HepG2 (cell line): ENCODE data around the gene ESPNL. TPM values are rescaled to one million over a fixed set of nuclear protein-coding genes. Genes with fewer than 3 reads are reported as not detected.

Source experiments
- CEBPB ChIP-seq: IDR thresholded peaks from 2 replicates; pipeline ENCODE4 v1.6.1; 2011; ENCODE audit warnings: low read depth, low read length, improper control_type of control experiment, borderline replicate concordance
- GLI4 ChIP-seq: sonication (generic); formaldehyde crosslinking; IDR thresholded peaks from 2 replicates; pipeline ENCODE4 v1.5.1; 2020; ENCODE audit warnings: missing genetic modification reagents, mild to moderate bottlenecking, moderate library complexity, borderline replicate concordance
- HOXA5 ChIP-seq: sonication (generic); formaldehyde crosslinking; IDR thresholded peaks from 2 replicates; pipeline ENCODE4 v1.4.0; 2020; ENCODE audit warnings: missing genetic modification reagents
- KLF13 ChIP-seq: sonication (generic); formaldehyde crosslinking; IDR thresholded peaks from 2 replicates; pipeline ENCODE4 v1.4.0; 2020; ENCODE audit warnings: mild to moderate bottlenecking, missing genetic modification reagents
- NBN ChIP-seq: fragments of 450-650 bp; conservative IDR thresholded peaks from 2 replicates; pipeline ENCODE4 v1.6.1; 2017
- TBX3 ChIP-seq: fragments of 450-650 bp; IDR thresholded peaks from 2 replicates; pipeline ENCODE4 v1.6.1; 2017; ENCODE audit warnings: antibody characterized with exemption, mild to moderate bottlenecking, inconsistent platforms, borderline replicate concordance
- ZBTB38 ChIP-seq: sonication (generic); formaldehyde crosslinking; IDR thresholded peaks from 2 replicates; pipeline ENCODE4 v1.5.1; 2020; ENCODE audit warnings: mild to moderate bottlenecking, missing genetic modification reagents
- ZKSCAN5 ChIP-seq: sonication (generic); formaldehyde crosslinking; IDR thresholded peaks from 2 replicates; pipeline ENCODE4 v1.5.1; 2020; ENCODE audit warnings: mild to moderate bottlenecking, missing genetic modification reagents
- ZNF230 ChIP-seq: sonication (generic); formaldehyde crosslinking; IDR thresholded peaks from 2 replicates; pipeline ENCODE4 v1.4.0; 2020; ENCODE audit warnings: mild to moderate bottlenecking, missing genetic modification reagents
- ZNF281 ChIP-seq: sonication (generic); formaldehyde crosslinking; IDR thresholded peaks from 2 replicates; pipeline ENCODE4 v1.4.0; 2020; ENCODE audit warnings: missing genetic modification reagents, borderline replicate concordance
- ZNF441 ChIP-seq: sonication (generic); formaldehyde crosslinking; IDR thresholded peaks from 2 replicates; pipeline ENCODE4 v1.7.0; 2021; ENCODE audit warnings: missing genetic modification reagents, borderline replicate concordance
- ZNF563 ChIP-seq: sonication (generic); formaldehyde crosslinking; IDR thresholded peaks from 2 replicates; pipeline ENCODE4 v1.8.0; 2022; ENCODE audit warnings: mild to moderate bottlenecking, moderate library complexity, missing genetic modification reagents
- ZNF567 ChIP-seq: sonication (generic); formaldehyde crosslinking; IDR thresholded peaks from 2 replicates; pipeline ENCODE4 v1.8.1; 2023; ENCODE audit warnings: mild to moderate bottlenecking, missing genetic modification reagents, borderline replicate concordance
- ZNF607 ChIP-seq: sonication (generic); formaldehyde crosslinking; IDR thresholded peaks from 2 replicates; pipeline ENCODE4 v1.5.1; 2020; ENCODE audit warnings: missing genetic modification reagents, mild to moderate bottlenecking, borderline replicate concordance
- ZNF609 ChIP-seq: sonication (generic); formaldehyde crosslinking; IDR thresholded peaks from 2 replicates; pipeline ENCODE4 v1.4.0; 2020; ENCODE audit warnings: mild to moderate bottlenecking, missing genetic modification reagents, borderline replicate concordance
- ZSCAN30 ChIP-seq: sonication (generic); formaldehyde crosslinking; IDR thresholded peaks from 2 replicates; pipeline ENCODE4 v1.5.0; 2020; ENCODE audit warnings: mild to moderate bottlenecking, missing genetic modification reagents
- polyA plus RNA-seq, 8 experiments: library from polyadenylated mRNA; depleted of rRNA in 3 of 8; stranded (reverse) in 7 of 8; unstranded in 1 of 8; fragments of >200 nt; fragmentation: Illumina TruSeq in 4 of 8; extraction: Trizol in 4 of 8; gene quantifications; 2 replicates each; pipeline versions ENCODE4 v1.2.1 to v1.2.3, GENCODE V29; 2011 to 2016; ENCODE audit warnings: low read depth in 4 of 8, missing spikeins in 1 of 8, mixed read lengths in 1 of 8; ENCODE audit not compliant: insufficient read depth in 1 of 8
- total RNA-seq, 5 experiments: library from RNA; depleted of rRNA; stranded (reverse); fragments of >200 nt; fragmentation: Illumina TruSeq; extraction: Trizol; gene quantifications; 2 replicates each; pipeline ENCODE4 v1.2.3, GENCODE V29; 2016; ENCODE audit warnings: low read depth in 1 of 5
- TF ChIP-seq, protein P1 (sequence below): sonication (generic); formaldehyde crosslinking; IDR thresholded peaks from 2 replicates; pipeline ENCODE4 v1.8.1; 2022; ENCODE audit warnings: low read depth, mild to moderate bottlenecking, missing genetic modification reagents

ESPNL gene
- total and polyA plus RNA-seq, 2 of the 13 experiments (the other 11 are each of a cell fraction or from before 2014, with no cell fraction given): 0.45 to 0.80 TPM

DNA sequence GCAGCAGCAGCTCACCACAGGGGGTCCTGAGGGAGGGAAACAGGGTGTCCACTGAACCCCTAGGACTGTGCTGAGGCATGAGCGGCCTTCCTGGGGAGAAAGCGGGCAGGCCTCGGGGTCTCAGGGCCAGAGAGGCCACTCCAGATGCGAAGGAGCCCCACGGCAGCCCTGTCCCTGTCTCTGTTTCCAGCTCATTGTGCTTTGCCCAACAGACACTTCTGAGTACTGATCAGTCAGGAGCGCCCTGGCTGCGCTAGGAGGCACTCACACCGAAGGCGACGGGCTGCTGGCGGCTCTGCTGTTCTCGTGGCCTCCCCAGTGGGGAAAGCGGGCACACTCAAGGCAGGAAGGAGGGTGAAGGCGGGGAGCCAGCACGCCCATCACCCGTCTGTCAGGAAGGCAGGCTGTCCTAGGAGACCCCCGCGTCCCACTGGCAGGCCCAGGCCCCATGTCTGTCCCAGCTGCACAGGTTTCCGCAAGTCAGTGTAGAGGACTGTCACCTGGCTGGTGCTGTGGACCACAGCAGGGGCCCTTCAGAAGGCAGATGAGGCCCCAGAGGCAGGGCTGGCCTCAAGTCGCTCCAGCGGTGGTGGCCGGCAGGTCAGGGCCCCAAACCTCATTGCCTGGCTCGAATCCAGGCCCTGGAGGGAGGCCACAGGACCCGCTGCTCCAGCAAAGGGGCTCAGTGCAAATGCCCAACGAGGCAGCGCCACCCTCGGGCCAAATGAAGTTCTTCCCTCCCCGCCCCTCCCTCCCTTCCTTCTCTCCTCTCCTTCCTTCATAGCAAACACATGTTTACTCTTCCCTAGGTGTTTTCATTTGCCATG lies 6.8 kb downstream of the ESPNL start (continued):
- TF ChIP-seq ZNF281 (CRISPR knock-in tag) (no peak), CEBPB (no peak), HOXA5 (no peak; the same call in 1 of the 2 replicates), ZBTB38 (CRISPR knock-in tag) (peak; percentile 97), ZNF607 (CRISPR knock-in tag) (no peak), ZSCAN30 (CRISPR knock-in tag) (no peak), ZNF230 (CRISPR knock-in tag) (no peak), ZNF609 (0 out of 2 replicates have a peak, but pooled peaks have one; percentile 8), NBN (no peak), KLF13 (CRISPR knock-in tag) (0 out of 2 replicates have a peak, but pooled peaks have one; percentile 40), TBX3 (no peak), GLI4 (CRISPR knock-in tag) (no peak), ZNF563 (CRISPR knock-in tag) (0 out of 2 replicates have a peak, but pooled peaks have one; percentile 52), ZNF441 (CRISPR knock-in tag) (no peak), ZNF567 (CRISPR knock-in tag) (no peak), ZKSCAN5 (no peak)
- TF ChIP-seq, protein P1, sequence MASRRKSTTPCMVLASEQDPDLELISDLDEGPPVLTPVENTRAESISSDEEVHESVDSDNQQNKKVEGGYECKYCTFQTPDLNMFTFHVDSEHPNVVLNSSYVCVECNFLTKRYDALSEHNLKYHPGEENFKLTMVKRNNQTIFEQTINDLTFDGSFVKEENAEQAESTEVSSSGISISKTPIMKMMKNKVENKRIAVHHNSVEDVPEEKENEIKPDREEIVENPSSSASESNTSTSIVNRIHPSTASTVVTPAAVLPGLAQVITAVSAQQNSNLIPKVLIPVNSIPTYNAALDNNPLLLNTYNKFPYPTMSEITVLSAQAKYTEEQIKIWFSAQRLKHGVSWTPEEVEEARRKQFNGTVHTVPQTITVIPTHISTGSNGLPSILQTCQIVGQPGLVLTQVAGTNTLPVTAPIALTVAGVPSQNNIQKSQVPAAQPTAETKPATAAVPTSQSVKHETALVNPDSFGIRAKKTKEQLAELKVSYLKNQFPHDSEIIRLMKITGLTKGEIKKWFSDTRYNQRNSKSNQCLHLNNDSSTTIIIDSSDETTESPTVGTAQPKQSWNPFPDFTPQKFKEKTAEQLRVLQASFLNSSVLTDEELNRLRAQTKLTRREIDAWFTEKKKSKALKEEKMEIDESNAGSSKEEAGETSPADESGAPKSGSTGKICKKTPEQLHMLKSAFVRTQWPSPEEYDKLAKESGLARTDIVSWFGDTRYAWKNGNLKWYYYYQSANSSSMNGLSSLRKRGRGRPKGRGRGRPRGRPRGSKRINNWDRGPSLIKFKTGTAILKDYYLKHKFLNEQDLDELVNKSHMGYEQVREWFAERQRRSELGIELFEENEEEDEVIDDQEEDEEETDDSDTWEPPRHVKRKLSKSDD: peak; percentile 28; the same call in 1 of the 2 replicates
